ENCODE measurements around the gene SNX14. TPM values are rescaled to one million over a fixed set of nuclear protein-coding genes. Genes with fewer than 3 reads are reported as not detected.

Gene SNX14
- total and polyA plus RNA-seq, 2 donors (not counting 3 experiments of a cell fraction or from before 2014, with no cell fraction given), result 41.3 to 74.3 TPM

DNA sequence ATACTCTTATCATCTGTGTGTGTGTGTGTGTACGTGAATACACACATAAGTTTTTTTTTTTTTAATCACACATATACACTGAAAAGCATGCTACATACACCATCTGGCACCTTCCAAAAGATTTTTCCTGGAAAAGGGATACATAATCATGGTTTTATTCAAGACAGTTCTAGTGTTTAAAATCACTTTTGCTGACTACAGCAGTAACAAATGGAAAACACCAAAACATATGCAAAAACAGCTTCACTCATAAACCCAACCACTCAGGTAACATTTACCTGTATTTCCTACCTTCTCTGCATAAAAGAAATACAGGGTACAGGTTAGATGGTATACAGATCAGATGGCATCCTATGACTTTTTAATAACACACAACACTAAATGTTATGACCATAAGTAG, 2.5 kb downstream of the SNX14 start:
- no peaks in the 10 kb centered on the region for H3K27me3 ChIP-seq (ENCODE audit: control insufficient read depth in 2 of 2, insufficient read depth in 2 of 2, low read length in 2 of 2)
- TF ChIP-seq EZH2 (IDR thresholded peaks at IDR 0.05; ENCODE audit: borderline replicate concordance, low read depth, low read length, severe bottlenecking) (no peak), FOS (IDR thresholded peaks at IDR 0.05; ENCODE audit: borderline replicate concordance, insufficient read depth, low read length) (no peak), GATA2 (IDR thresholded peaks at IDR 0.05; ENCODE audit: insufficient read depth, insufficient read length, low read depth, low read length) (no peak), POLR2AphosphoS5 (IDR thresholded peaks at IDR 0.05; ENCODE audit: insufficient read depth, low read depth, low read length) (no peak), POLR2A (IDR thresholded peaks at IDR 0.05; ENCODE audit: low read depth, low read length) (no peak), JUN (IDR thresholded peaks at IDR 0.05; ENCODE audit: borderline replicate concordance, insufficient read depth, insufficient read length, low read depth) (no peak), MYC (IDR thresholded peaks at IDR 0.05; ENCODE audit: low read depth, low read length) (no peak)
- TF ChIP-seq, protein P1, sequence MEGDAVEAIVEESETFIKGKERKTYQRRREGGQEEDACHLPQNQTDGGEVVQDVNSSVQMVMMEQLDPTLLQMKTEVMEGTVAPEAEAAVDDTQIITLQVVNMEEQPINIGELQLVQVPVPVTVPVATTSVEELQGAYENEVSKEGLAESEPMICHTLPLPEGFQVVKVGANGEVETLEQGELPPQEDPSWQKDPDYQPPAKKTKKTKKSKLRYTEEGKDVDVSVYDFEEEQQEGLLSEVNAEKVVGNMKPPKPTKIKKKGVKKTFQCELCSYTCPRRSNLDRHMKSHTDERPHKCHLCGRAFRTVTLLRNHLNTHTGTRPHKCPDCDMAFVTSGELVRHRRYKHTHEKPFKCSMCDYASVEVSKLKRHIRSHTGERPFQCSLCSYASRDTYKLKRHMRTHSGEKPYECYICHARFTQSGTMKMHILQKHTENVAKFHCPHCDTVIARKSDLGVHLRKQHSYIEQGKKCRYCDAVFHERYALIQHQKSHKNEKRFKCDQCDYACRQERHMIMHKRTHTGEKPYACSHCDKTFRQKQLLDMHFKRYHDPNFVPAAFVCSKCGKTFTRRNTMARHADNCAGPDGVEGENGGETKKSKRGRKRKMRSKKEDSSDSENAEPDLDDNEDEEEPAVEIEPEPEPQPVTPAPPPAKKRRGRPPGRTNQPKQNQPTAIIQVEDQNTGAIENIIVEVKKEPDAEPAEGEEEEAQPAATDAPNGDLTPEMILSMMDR (IDR thresholded peaks at IDR 0.05; ENCODE audit: extremely low read depth in 1 of 2, insufficient read depth in 1 of 2, low read depth in 1 of 2, low read length in 2 of 2), result no peak
- TF ChIP-seq, protein P2, sequence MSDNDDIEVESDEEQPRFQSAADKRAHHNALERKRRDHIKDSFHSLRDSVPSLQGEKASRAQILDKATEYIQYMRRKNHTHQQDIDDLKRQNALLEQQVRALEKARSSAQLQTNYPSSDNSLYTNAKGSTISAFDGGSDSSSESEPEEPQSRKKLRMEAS (IDR thresholded peaks at IDR 0.05; ENCODE audit: insufficient read depth, insufficient read length), result no peak
- H4K20me1 ChIP-seq (replicated peaks; ENCODE audit: control insufficient read depth, extremely low read depth, insufficient read depth, low read length), result peaks cover under 1% of the 10 kb centered on the region
- ChIA-PET CTCF (no interaction called here), POLR2A (no interaction called here)
- H3K79me2 ChIP-seq (ENCODE audit: control insufficient read depth, insufficient read depth, low read length), result peaks cover 58% of the 10 kb centered on the region
- FAIRE-seq (no peak), DNase-seq (ENCODE audit: low read depth, low spot score) (no peak)
- no peak overlapping the region for H3K27ac ChIP-seq (ENCODE audit: insufficient read depth, low read depth, low read length)
- no TSS peak for BruUV-seq (replicated peaks)
- H3K9me1 ChIP-seq (replicated peaks; ENCODE audit: control insufficient read depth, extremely low read depth, insufficient read depth, low read length), result no peaks in the 10 kb centered on the region
- no peak overlapping the region for H3K4me3 ChIP-seq (replicated peaks in 1 of 3; ENCODE audit: insufficient read depth in 1 of 3, low read depth in 1 of 3, low read length in 3 of 3)
- no peak overlapping the region for H3K4me2 ChIP-seq (ENCODE audit: insufficient read depth, low read length)
- dilution Hi-C loops (cut with MboI; ENCODE audit: extremely low pct_ligation_motif_present, low sequenced_read_pairs) (no loop called here), intact Hi-C loops (cut with micrococcal nuclease) (loop anchor here (5.0 kb wide), 1 partner anchor 234 kb away; no protein-coding TSS in a partner anchor)
- H3K9me3 ChIP-seq (replicated peaks; ENCODE audit: control insufficient read depth, insufficient read depth, low read length), result no peaks in the 10 kb centered on the region
- H3K9ac ChIP-seq (replicated peaks; ENCODE audit: extremely low read depth, insufficient read depth, low read length), result no peak overlapping the region
- peaks cover 16% of the 10 kb centered on the region for H3K4me1 ChIP-seq (ENCODE audit: control insufficient read depth, extremely low read depth, insufficient read depth, low read length)
- H3K36me3 ChIP-seq (ENCODE audit: control insufficient read depth in 2 of 2, extremely low read depth in 1 of 2, insufficient read depth in 2 of 2, low read length in 2 of 2), result no peaks in the 10 kb centered on the region
- H2AFZ ChIP-seq (ENCODE audit: low read depth, low read length), result no peak overlapping the region

Data from endothelial cell of umbilical vein (primary cell).